Vagina (tissue), 2 donors: ENCODE measurements around the gene SMARCC2. TPM values are rescaled to one million over a fixed set of nuclear protein-coding genes. Genes with fewer than 3 reads are reported as not detected.

Source experiments
- DNase-seq, 2 donors: peaks; one replicate each; pipeline ENCODE4 v3.0.0-alpha.2; 2017; ENCODE audit errors: extremely low spot score in 2 of 2
- H3K27ac ChIP-seq: fragments of 200-600 bp; sonication (generic); one replicate; pipeline ENCODE4 v1.5.1; 2019
- H3K27me3 ChIP-seq: fragments of 200-600 bp; sonication (generic); one replicate; pipeline ENCODE4 v1.5.1; 2019
- H3K36me3 ChIP-seq, 2 donors: fragments of 200-600 bp; sonication (generic); one replicate each; pipeline ENCODE4 v1.5.1; 2017 to 2019
- H3K4me1 ChIP-seq: fragments of 200-600 bp; sonication (generic); one replicate; pipeline ENCODE4 v1.5.1; 2019
- H3K4me3 ChIP-seq, 2 donors: fragments of 200-600 bp; sonication (generic); 1 replicate in 1 of 2; 2 replicates in 1 of 2; pipeline ENCODE4 v1.5.1; 2016 to 2019
- H3K9me3 ChIP-seq: fragments of 200-600 bp; sonication (generic); one replicate; pipeline ENCODE4 v1.5.1; 2019
- CTCF ChIP-seq, 3 experiments: fragments of 450-650 bp in 2 of 3; fragments of 200-600 bp in 1 of 3; sonication (generic) in 1 of 3; IDR thresholded peaks; one replicate each; pipeline ENCODE4 v1.5.1; 2017 to 2019; ENCODE audit warnings: antibody characterized with exemption in 3 of 3, mild to moderate bottlenecking in 2 of 3, moderate library complexity in 2 of 3
- POLR2A ChIP-seq, 2 donors: fragments of 450-650 bp; IDR thresholded peaks; one replicate each; pipeline ENCODE4 v1.6.1; 2017; ENCODE audit warnings: antibody characterized with exemption in 2 of 2, mild to moderate bottlenecking in 2 of 2, moderate library complexity in 2 of 2
- POLR2AphosphoS5 ChIP-seq, 2 donors: sonication (generic); formaldehyde crosslinking; IDR thresholded peaks; one replicate each; pipeline ENCODE4 v1.9.0; 2017; ENCODE audit warnings: antibody characterized with exemption in 2 of 2, mild to moderate bottlenecking in 2 of 2, low read depth in 1 of 2; ENCODE audit not compliant: insufficient read depth in 1 of 2
- intact Hi-C: fragments of 100-400 bp; cut with DNase I; formaldehyde crosslinking; loops from one replicate; pipeline ENCODE4 v1.15.1; 2023
- total RNA-seq: library from RNA; depleted of rRNA; stranded (reverse); fragments of >200 nt; gene quantifications from one replicate; pipeline ENCODE4 v1.2.3, GENCODE V29; 2016

SMARCC2 gene
- total RNA-seq, 1 donor from 2014 or later: 95.3 TPM

GRCh38 chr12:56205445-56205844 lies 16.2 kb upstream of the SMARCC2 start:
- no peak for DNase-seq
- H3K27me3 ChIP-seq: no peaks in the 10 kb centered on the region
- H3K4me1 ChIP-seq: no peaks in the 10 kb centered on the region
- intact Hi-C loops: no loop called here
- peaks cover 0 to 52% of the 10 kb centered on the region in 2 donors for H3K36me3 ChIP-seq
- H3K4me3 ChIP-seq: no peak overlapping the region
- H3K27ac ChIP-seq: no peak overlapping the region
- TF ChIP-seq POLR2A (IDR thresholded peaks at IDR 0.05) (no peak), POLR2AphosphoS5 (IDR thresholded peaks at IDR 0.05; ENCODE audit: insufficient read depth in 1 of 2, low read depth in 1 of 2) (no peak), CTCF (IDR thresholded peaks at IDR 0.05) (no peak)
- no peaks in the 10 kb centered on the region for H3K9me3 ChIP-seq

GRCh38 chr12:56204275-56204674 lies 15.0 kb upstream of the SMARCC2 start:
- no peak overlapping the region for H3K4me3 ChIP-seq
- no peak for TF ChIP-seq CTCF (IDR thresholded peaks at IDR 0.05)
- TF ChIP-seq POLR2A (IDR thresholded peaks at IDR 0.05): no peak
- TF ChIP-seq POLR2AphosphoS5 (IDR thresholded peaks at IDR 0.05; ENCODE audit: insufficient read depth in 1 of 2, low read depth in 1 of 2): no peak
- H3K27ac ChIP-seq: no peak overlapping the region
- peaks cover 0 to 40% of the 10 kb centered on the region in 2 donors for H3K36me3 ChIP-seq
- intact Hi-C loops: no loop called here
- no peak for DNase-seq
- H3K27me3 ChIP-seq: no peaks in the 10 kb centered on the region
- no peaks in the 10 kb centered on the region for H3K4me1 ChIP-seq
- H3K9me3 ChIP-seq: no peaks in the 10 kb centered on the region

GRCh38 chr12:56202838-56203237 lies 13.6 kb upstream of the SMARCC2 start:
- TF ChIP-seq CTCF (IDR thresholded peaks at IDR 0.05): no peak
- no peak for TF ChIP-seq POLR2AphosphoS5 (IDR thresholded peaks at IDR 0.05; ENCODE audit: insufficient read depth in 1 of 2, low read depth in 1 of 2)
- intact Hi-C loops: no loop called here

GRCh38 chr12:56202366-56202765 lies 13.1 kb upstream of the SMARCC2 start:
- no peaks in the 10 kb centered on the region for H3K27me3 ChIP-seq
- H3K4me3 ChIP-seq: no peak overlapping the region
- TF ChIP-seq CTCF (IDR thresholded peaks at IDR 0.05) (no peak), POLR2A (IDR thresholded peaks at IDR 0.05) (no peak), POLR2AphosphoS5 (IDR thresholded peaks at IDR 0.05; ENCODE audit: insufficient read depth in 1 of 2, low read depth in 1 of 2) (no peak)
- intact Hi-C loops: no loop called here
- peaks cover 0 to 21% of the 10 kb centered on the region in 2 donors for H3K36me3 ChIP-seq
- no peaks in the 10 kb centered on the region for H3K9me3 ChIP-seq
- no peak overlapping the region for H3K27ac ChIP-seq
- DNase-seq: no peak
- no peaks in the 10 kb centered on the region for H3K4me1 ChIP-seq

More at GRCh38 chr12:56202838-56203237, 13.6 kb upstream of the SMARCC2 start:
- no peak overlapping the region for H3K4me3 ChIP-seq
- DNase-seq: no peak
- H3K4me1 ChIP-seq: no peaks in the 10 kb centered on the region
- no peaks in the 10 kb centered on the region for H3K27me3 ChIP-seq
- H3K27ac ChIP-seq: no peak overlapping the region
- peaks cover 0 to 25% of the 10 kb centered on the region in 2 donors for H3K36me3 ChIP-seq
- H3K9me3 ChIP-seq: no peaks in the 10 kb centered on the region

- Histone ChIP-seq H3K4me1 (no peaks in the 10 kb centered on the region), H3K36me3 (no peaks in the 10 kb centered on the region), H3K4me3 (no peak overlapping the region), H3K9me3 (no peaks in the 10 kb centered on the region), H3K27ac (no peak overlapping the region), H3K27me3 (no peaks in the 10 kb centered on the region)
- TF ChIP-seq POLR2AphosphoS5 (IDR thresholded peaks at IDR 0.05; ENCODE audit: insufficient read depth in 1 of 2, low read depth in 1 of 2): no peak
- no peak for TF ChIP-seq POLR2A (IDR thresholded peaks at IDR 0.05)
- no peak for TF ChIP-seq CTCF (IDR thresholded peaks at IDR 0.05)
- DNase-seq: no peak
- intact Hi-C loops: no loop called here
These were observed 9.6 kb upstream of the SMARCC2 start for GRCh38 chr12:56198836-56199235.
